Measurements from ENCODE around the gene CHST4.

DNA sequence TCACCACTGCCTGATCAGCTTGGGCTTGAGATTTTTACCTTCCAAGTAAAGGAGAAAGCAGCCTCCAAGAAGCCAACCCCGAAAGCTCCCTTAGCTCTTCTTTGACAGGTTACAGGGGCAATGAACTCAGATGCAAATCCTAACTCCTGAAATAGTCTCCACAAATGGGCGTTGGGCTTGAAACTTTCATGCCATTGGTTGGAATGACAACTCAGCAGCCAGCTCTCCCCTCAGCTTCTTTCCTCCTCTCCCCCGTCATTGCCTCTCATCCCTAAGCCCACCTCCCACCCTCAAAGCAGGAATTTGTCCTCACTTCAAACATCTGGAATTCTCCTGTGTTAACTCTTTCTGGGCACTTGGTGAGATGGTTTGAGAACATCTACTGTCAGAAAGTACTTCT, 50.7 kb downstream of the CHST4 start, which contains the start of gene TAT:
- TF ChIP-seq, protein P1, sequence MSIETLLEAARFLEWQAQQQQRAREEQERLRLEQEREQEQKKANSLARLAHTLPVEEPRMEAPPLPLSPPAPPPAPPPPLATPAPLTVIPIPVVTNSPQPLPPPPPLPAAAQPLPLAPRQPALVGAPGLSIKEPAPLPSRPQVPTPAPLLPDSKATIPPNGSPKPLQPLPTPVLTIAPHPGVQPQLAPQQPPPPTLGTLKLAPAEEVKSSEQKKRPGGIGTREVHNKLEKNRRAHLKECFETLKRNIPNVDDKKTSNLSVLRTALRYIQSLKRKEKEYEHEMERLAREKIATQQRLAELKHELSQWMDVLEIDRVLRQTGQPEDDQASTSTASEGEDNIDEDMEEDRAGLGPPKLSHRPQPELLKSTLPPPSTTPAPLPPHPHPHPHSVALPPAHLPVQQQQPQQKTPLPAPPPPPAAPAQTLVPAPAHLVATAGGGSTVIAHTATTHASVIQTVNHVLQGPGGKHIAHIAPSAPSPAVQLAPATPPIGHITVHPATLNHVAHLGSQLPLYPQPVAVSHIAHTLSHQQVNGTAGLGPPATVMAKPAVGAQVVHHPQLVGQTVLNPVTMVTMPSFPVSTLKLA (conservative IDR thresholded peaks at IDR 0.05), result no peak
- TF ChIP-seq, protein P2, sequence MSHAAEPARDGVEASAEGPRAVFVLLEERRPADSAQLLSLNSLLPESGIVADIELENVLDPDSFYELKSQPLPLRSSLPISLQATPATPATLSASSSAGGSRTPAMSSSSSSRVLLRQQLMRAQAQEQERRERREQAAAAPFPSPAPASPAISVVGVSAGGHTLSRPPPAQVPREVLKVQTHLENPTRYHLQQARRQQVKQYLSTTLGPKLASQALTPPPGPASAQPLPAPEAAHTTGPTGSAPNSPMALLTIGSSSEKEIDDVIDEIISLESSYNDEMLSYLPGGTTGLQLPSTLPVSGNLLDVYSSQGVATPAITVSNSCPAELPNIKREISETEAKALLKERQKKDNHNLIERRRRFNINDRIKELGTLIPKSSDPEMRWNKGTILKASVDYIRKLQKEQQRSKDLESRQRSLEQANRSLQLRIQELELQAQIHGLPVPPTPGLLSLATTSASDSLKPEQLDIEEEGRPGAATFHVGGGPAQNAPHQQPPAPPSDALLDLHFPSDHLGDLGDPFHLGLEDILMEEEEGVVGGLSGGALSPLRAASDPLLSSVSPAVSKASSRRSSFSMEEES (CRISPR knock-in tag; IDR thresholded peaks at IDR 0.05), result no peak
- no peak for TF ChIP-seq NR3C1 (CRISPR knock-in tag; IDR thresholded peaks at IDR 0.05)
- no peak for TF ChIP-seq FOXJ3 (CRISPR knock-in tag; IDR thresholded peaks at IDR 0.05)

All from K562 (cell line).